Kidney glomerular epithelial cell (primary cell): ENCODE data around the gene L3MBTL3.
"Not testable (repeated sequence)": the region's sequence is repeated elsewhere in the genome, so short reads cannot be mapped to it uniquely, and the experiment has no call there.

Source experiments
- DNase-seq: peaks from one replicate; lab custom pipeline; 2025; lab: John Stamatoyannopoulos, UW

L3MBTL3 gene

GRCh38 chr6:130138909-130139242, 120.5 kb downstream of the L3MBTL3 start:
- no peak for DNase-seq

DNA sequence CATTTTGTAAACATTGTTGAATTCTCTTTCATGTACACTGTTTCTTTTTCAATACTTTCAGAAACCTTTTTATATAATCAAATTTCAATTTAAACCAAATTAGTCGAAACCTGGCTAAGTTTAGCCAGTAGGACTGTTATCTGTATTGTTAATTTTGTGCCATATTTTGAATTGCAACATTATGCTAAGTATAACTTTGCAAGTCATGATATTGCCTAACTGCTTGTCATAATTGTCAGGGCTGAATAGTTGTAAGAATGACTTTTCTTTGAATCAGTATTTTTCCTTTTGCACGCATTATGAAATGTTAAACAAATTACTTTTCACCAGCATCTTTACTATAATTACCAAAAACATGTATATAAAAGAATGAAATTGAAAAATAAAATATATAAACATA, 121.7 kb downstream of the L3MBTL3 start:
- no peak for DNase-seq

DNA sequence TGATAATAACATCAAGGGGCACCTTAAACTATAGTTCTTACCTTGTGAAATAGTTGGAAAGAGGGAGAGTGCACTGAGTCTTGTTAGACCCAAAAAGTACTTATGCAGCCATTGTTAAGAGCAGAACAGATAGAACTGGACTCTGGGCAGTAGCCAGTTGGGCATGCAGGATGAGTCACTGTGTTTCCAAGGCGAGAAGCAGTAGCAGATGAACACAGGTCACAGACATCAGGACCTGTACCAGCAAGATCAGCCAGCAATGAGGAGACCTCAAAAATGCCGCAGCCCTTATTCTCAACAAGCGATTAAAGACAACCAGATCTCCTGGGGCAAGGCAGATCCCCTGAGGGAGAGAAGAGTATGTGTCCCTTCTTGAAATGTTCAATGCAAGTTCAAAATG, 125.3 kb downstream of the L3MBTL3 start:
- DNase-seq = no peak

- no peak for DNase-seq
Measured at GRCh38 chr6:130147111-130147510, 128.7 kb downstream of the L3MBTL3 start.

DNA sequence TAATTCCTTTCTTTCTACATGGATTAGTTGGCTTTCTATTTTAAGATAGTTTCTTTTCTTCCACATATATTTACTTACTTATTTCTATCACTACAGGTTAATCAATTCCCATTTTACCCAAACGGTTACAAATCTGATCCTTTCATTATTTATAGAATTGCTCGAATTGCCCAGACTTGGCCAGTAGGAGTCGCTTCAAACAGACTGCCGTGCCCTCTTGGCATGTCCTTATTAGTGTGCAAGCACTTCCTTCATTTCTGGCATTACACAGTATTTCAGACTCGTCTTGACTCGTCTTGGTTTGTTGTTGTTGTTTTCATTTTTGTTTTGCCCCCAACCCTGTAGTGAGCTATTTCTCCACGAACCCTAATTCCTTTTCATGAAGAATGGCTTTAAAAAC, 129.8 kb downstream of the L3MBTL3 start:
- DNase-seq = no peak

DNA sequence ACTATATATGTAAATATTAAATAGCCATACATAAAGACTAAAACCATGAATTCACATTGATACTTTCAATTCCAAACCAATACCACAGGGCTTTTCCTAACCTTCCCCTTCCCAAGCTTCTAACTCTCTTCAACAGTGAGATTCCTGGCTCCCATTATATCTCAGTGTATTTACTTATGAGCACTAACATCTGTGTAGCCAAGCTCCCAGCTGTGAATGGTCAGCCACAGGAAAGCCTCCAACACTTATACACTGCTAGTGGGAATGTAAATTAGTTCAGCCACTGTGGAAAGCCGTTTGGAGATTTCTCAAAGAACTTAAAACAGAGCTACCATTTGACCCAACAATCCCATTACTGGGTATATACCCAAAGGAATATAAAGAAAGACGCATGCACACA, 130.6 kb downstream of the L3MBTL3 start:
- not testable (repeated sequence) for DNase-seq

DNA sequence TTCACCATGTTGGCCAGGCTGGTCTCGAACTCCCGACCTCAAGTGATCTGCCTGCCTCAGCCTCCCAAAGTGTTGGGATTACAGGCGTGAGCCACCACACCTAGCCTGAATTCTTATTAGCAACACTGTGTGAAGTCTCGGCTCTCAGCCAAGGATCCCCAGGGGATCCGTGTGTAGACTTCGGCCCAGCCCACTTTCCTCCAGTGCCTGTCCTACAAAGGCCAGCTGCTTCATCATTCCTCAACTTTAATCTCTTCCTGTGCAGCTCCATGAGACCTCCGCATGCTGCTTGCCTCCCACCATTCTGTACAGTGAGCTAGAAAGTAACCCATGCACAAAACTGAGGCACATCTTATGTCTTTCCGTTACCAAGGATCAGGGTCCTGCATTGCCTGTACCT, 132.5 kb downstream of the L3MBTL3 start:
- no peak for DNase-seq

DNA sequence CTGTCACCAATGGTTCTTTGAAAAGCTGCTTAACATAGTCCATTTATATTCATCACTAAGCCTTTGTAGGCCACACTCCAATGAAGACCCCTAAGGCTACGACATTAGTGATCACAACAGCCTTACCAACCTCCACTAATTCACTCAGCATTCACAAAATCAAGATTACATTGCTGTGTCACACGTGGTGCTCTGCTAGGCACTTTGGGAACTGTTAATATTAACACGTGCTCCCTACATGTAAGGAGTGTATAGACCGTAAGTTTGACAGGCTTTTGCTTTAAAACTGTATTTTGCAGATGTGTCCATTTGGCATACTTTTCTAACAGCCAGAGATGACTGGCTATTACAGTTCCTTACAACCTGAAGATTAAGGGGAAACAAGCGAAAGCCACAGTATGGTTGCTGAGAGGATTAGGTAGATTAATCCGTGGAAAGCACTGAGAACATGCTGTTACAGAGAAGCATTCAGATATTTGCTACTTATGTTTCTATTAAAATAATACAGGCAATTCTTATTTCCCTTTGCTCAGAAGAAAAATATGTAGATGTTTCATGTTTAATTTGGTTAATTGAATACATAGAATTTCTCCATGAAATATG, 134.6 kb downstream of the L3MBTL3 start:
- DNase-seq = no peak

DNA sequence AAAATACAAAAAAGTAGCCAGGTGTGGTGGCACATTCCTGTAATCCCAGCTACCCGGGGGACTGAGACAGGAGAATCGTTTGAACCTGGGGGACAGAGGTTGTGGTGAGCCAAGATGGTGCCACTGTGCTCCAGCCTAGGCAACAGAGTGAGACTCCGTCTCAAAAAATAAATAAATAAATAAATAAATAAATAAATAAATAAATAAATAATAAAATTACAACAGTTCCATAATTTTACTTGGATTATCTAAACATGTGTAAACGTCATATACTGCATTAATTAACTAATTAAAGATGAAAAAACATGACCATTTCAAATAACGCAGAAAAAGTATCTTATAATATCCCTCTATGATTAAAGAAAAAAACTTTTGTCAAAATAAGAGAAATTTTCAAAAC, 138.5 kb downstream of the L3MBTL3 start:
- no peak for DNase-seq

GRCh38 chr6:130158056-130158455, 139.7 kb downstream of the L3MBTL3 start:
- no peak for DNase-seq

- no peak for DNase-seq
Measured at GRCh38 chr6:130158548-130158947, 140.2 kb downstream of the L3MBTL3 start.

DNA sequence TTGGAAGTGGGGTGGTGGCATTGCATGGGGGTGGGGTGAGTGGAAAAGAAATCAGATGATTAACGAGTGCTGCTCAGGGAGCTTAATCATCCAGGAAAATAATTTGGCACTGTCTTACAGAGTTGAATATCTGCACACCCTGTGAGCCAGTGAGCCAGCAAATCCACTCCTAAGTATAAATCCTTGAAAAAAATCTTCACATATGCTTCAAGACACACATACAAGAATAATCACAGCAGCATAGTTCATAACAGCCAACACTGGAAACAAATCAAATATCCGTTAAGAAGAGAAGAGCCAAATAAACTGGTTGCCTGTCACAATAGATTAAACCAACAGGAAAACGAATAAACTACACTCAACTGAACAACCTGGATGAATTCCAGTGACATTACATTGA, 141.6 kb downstream of the L3MBTL3 start:
- DNase-seq = no peak

GRCh38 chr6:130161683-130162404, 143.5 kb downstream of the L3MBTL3 start:
- DNase-seq = no peak

DNA sequence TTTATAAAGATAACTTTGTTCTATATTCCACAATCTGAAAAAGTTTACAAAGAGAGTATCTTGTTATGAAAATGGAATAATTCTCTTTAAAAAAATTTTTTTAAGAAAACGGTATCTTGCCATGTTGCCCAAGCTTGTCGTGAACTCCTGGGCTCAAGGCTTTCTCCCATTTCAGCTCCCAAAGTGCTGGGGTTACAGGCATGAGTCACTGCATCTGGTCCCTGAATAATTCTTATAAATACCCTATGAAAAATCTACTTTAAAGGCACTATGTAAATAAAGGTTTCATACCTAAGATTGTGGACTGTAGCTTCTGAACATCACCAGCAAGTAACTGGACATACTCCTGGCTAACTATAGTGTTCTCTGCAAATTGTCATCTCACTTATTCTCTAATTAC, 144.0 kb downstream of the L3MBTL3 start:
- DNase-seq = no peak

GRCh38 chr6:130163266-130163665, 144.9 kb downstream of the L3MBTL3 start:
- DNase-seq = no peak

DNA sequence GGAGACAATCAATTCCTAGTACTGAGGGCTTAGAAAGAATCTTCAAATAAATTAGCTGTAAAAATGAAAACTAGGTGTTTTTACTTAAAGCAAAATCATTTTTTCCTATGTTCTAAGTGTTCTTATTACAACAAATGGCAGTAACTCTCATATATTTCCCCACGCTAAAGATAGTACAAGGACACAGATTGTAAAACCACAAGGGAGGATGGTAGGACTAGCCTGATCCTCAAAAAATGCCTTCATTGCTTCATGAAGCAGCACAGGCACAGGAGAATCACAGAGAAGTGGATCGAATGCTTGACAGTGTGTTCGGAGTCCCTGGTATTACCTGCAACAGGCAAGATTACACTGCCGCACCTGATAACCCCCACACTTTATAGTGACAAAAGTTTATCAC, 145.9 kb downstream of the L3MBTL3 start:
- DNase-seq = no peak

GRCh38 chr6:130167655-130168054, 149.3 kb downstream of the L3MBTL3 start:
- no peak for DNase-seq

DNA sequence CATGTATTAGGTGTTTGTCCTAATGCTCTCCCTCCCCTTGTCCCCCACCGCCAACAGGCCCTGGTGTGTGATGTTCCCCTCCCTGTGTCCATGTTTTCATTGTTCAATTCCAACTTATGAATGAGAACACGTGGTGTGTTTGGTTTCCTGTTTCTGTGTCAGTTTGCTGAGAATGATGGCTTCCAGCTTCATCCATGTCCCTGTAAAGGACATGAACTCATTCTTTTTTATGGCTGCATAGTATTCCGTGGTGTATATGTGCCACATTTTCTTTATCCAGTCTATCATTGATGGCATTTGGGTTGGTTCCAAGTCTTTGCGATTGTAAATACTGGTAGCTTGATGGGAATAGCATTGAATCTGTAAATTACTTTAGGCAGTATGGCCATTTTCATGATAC, 151.8 kb downstream of the L3MBTL3 start:
- DNase-seq = not testable (repeated sequence)

DNA sequence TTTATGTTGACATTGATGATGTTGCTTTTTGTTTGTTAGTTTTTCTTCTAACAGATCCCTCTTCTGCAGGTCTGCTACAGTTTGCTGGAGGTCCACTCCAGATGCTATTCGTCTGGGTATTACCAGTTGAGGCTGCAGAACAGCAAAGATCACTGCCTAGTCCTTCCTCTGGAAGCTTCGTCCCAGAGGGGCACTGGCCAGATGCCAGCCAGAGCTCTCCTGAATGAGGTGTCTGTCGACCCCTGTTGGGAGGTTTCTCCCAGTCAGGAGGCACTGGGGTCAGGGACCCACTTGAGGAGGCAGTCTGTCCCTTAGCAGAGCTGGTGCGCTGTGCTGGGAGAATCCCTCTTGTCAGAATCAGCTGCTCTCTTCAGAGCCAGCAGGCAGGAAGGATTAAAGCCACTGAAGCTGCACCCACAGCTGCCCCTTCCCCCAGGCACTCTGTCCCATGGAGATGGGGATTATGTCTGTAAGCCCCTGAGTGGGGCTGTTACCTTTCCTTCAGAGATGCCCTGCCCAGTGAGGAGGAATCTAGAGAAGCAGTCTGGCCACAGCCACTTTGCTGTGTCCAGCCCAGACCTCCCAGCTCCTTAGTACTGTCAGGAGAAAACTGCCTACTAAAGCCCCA, 155.1 kb downstream of the L3MBTL3 start:
- not testable (repeated sequence) for DNase-seq

GRCh38 chr6:130176378-130176777, 158.0 kb downstream of the L3MBTL3 start:
- no peak for DNase-seq

GRCh38 chr6:130178692-130179091, 160.3 kb downstream of the L3MBTL3 start:
- peak; percentile 79 for DNase-seq

DNA sequence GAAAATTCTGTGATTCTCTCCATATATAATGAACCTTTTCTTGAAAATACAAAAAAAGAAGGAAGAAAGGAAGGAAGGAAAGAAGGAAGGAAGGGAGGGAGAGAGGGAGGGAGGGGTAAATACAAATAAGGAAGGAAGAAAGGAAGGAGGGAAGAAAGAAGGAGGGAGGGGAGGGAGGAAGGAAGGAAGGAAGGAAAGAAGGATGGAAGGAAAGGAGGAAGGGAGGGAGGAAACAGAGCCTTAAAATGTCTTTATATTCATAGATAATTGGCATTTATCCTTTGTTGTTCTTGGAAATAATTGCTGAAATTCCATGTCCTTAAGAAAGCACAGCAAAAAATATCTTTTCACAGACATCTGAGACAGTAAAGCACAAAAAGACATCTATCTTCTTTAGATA, 164.1 kb downstream of the L3MBTL3 start:
- DNase-seq = no peak
